ENCODE data around the gene SYT7.

The SYT7 gene

DNA sequence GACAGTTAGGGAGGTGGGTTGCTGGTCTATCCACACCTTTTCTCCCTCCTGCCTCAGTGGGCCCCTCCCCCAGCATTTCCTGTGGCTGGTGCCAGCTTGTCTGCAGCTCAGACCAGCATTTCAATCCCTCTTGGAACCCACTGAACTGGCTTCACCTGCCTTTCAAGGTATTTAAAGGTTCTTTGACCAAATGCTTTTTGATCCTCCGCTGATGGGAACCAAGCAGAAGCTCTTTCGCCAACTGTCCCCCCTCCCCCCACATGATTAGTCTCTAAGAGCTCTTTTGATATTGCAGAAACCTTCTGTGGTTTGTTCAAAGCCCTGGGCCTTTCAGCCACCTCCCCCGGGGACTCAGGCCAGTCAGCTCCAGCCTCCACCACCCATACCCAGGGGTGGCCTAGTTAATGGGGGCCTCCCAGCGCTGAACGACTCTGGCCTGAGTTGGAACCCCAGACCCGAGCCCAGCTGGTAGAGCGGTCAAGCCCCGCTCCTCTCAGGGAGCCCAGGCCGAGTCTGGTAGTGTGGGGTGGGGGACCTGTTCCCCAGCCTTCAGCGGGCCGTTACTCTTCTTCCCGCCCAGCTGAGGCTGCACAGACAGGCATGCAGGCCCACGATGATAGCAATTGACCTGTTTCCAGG is 6.0 kb upstream of the SYT7 start:
- no peak for DNase-seq

DNA sequence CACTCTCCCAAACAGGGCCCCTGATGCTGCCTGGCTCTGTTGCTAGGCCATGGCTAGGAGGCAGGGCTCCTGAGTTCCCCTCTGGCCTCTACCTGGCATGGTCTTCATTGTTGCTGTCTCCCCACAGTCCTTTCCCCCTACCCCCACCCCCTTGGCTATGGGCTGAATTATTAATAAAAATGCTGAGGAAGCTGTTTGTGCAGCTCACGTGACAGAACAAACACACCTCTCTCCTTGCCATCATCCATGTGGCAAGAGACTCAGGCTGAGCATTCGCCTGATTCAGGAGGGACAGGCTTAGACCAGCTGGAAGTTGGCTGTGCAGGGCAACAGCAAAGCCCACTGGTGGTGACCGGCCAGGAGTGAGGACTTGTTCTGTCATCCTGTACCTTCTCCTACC is 4.2 kb upstream of the SYT7 start:
- DNase-seq = no peak

DNA sequence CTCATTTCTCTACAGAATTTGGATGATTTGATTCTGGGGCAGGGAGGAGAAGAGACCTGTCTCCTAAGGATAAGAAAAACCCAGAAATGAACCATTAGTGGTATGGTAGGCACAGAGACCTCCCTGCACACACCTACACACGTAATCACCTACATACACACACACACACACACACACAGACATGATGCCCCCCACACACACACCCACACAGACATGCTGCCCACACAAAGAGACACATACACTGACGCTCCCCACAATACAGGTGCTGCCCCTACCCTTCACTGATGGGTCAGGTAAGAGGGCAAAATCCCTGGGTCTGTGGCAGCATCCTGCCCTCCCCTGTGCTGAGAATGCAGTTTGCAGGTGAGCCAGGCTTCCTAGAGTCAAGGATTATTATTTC is 1.1 kb upstream of the SYT7 start:
- no peak for DNase-seq

DNA sequence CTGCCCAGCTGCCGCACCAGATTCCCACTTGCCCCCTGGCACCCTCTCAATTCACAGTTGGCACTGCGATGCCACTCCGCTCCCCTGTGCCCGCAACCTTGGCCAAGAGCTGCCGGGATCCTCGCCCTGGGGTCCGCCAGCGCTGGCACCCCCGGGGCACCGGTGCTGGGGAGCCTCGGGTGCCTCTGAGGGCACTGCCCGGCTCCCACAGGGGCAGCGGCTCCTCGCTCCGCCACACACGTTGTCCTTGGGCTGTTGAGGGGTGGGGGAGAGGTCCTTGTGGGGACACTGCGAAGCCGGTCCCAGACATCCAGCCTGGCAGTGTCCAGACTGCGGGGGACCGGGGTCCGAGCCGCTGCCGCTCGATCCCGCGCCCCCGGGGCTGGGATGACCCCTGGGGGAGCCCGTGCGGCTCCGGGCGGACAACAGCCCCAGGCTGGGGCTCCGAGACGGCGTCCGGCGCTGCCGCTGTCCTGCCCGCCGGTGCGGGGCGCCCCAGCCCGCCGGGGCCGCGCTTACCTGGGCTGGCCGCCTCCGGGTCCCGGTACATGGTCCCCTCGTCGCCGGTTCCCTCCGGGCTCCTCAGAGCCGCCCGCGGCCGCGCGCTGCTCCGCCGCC is 496 bp downstream of the SYT7 start:
- no peak for DNase-seq

DNA sequence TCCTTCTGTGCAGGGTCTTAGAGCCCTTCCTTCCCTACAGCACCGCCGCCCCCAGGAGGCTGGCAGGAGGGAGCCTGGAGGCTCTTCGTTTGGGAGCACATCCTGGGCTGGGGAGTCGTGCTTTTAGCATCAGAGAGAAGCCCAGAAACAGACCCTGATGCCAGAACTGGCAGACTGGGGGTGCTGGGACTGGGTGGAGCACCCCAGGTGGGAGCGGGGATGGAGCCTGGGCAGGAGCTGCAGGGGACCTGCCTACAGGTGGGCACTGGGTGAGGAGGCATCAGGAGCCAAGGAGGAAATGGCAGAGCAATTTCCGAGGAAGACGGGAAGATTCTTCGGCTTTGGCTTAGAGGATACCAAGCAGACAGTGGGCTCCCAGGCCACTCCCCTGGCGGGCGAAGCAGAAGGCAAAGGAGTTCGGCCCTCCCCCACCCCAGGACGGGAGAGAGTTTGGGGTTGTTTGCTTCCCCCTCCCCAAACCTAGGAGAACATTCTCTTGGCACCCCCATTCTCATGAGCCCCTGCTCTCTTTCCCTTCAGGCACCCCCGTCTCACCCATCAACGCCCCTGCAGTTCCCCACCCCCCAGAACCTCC is 1.1 kb downstream of the SYT7 start:
- peak in 1 of 58 donors; percentile 16 for DNase-seq

DNA sequence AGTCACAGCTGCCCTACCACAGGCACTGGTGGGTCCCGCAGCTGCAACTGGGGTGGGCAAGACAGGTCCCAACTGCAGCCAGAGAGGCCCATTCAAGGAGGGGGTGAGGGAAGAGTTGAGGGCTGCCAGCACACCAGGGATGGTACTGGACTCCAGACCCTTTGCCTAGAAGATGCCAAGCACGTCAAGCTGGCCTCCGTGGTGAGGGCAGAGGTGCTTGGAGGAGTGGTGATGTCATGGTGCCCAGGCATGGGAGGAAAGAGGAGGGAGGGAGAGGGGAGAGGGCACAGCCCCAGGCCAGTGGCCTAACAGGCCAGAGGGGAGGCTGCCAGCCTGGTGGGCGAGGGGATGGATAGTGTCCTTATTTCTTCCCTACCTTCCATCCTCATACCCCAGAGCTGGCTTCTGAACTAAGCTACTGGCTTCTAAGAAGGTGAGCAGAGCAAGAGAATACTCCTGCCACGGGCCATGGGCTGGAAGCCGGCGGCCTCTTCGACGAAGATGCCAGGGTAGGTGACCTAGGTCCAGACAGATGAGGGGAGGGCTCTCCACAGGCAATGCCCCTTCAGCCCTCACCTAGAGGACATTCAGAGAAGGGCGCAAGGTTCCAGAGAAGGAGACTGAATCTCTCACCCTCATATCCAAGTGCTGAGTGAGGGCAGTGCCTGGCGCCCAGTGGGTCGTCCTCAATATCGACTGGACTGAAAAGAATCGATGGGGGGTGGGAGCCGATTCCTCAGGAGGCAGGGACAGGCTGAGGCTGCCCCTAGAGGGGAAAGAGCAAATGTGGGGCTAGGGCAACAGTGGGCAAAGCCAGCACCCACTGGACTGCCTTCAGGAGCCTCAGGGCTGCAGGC is 1.8 kb downstream of the SYT7 start:
- peak in 1 of 58 donors; percentile 37 for DNase-seq

DNA sequence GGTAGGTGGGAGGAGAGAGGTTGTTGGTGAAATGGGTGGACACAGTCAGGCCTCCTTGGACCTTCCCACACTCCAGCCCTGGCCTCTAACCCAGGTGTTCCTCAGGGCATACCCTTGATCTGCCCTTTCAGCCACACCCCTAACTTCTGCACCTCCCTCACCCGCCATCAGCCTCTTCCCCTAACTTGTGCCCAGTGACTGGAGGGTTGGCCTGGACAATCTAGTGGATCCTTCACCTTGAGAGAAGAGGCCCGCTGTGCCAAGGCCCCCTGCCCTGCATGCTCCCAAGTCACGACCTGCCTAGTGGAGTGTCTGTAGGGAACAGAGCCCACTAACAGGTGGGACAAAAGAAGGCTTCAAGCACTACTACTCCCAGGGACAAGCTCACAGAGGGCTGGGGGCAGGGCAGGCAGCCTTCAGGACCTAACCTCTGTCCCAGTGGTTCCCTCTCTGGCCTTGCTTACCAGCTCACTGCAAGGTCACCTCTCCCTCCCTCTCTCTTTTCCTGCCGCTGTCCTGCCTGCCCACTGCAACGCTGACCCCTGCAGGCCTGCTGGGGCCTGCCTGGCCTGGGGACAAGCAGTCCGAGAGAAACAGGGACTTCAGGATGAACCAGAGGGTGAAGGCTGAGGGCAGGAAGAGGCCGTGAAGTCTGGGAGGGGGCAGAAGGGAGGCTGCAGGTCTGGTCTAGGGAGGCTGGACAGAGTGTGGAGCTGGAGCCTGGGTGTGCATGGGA is 3.3 kb downstream of the SYT7 start:
- no peak for DNase-seq

DNA sequence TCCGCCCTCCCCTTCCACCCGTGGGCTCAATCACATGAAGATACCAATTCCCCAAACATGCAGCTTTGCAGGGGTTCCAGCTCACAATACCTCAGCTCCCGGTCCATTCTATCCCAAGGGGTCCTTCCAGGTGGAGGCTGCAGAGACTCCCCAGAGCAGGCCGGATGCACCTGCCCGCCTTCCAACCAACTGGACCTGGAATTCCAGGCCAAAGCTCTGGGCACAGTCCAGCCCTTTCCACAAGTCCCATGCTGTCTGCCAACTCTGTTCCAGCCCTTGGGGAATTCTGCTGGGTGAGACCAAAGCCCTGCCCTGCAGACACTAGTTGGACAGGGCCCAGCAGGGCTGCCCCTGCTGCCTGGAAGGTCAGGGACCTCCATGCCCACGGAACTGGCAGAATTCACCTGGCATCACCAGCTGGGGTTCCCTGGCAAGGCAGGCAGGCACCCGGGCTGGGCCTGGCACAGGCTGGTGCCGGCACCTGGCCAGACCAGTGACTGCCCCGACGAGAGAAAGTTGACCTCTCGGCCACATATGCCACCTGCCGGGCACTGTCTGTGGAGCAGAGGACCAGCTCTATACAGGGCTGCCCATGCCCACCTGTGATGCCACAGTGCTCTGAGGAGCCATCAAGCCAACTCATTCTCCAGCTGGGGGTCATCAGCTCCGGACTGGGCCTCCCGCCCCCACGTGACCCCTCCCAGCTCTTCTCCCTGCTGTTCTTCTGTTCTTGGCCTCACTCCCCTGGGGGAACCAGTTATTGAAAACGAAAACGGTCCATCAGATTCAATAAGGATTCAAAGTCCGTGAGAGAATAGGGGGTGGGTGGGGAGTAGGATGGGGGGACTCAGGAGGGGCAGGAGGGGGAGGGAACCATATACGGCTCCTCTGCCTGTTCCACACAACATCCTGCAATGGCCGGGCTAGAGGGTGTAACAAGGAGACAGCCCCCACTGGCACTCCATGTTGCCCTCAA is 4.7 kb downstream of the SYT7 start:
- DNase-seq = no peak

DNA sequence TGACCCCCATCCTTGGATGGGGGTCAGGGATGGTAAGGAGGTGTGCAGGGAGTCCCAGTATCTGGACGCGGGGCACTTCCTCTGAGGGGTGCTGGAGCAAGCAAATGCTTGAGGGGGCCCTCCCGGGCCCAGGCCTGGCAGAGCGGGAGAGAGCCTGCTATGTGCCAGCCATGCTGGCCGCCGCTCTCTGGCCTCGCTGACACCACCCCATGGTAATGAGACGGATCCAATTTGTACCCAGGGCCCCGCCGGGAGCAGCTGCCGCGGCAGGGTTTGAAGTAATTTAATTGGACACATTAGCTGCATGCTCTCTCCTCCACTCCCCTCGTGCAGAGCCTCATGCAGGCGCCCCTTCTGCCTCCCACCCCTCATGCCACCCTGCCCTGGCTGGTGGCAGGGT is 6.3 kb downstream of the SYT7 start:
- DNase-seq = no peak

DNA sequence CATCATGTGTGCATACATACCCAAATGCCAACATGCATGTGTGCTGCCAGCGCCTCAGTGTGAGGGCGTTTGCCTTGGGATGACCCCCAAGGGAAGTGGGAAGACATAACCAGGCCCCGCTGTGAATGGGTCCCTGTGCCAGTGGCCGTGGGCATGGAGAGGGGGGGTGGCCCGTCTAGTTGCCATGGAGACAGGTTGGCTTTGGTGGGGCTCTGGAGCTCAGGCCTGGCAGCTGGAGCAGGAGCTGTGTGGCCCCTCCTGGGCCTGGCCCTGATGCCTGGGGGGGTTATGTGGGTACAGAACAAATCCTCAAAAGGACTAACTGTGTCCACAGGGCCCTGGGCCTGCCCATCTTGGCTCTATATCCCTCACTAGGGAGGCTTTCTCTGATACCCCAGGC is 8.0 kb downstream of the SYT7 start:
- DNase-seq = no peak

DNA sequence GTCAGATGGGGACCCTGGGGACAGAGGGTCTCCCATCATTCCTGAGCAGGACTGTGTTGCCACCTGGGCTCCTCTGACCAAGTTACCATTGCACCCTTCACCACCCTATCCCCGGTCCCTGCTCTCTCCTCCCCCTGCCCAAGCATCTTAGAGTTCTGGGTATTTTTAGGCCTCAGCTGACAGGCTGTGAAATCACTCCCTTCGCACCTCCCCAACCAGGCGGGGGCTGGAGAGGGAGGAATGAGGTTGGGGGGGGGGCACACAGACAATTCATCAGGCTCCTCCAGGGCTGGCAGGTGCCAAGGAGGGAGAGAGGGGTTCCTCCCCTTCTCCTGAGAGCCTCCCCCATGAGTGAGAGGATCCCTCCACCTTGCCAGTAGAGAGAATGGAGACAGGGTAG is 9.0 kb downstream of the SYT7 start:
- peak in 22 of 58 donors; percentile 5 to 72 (median 40) for DNase-seq

DNA sequence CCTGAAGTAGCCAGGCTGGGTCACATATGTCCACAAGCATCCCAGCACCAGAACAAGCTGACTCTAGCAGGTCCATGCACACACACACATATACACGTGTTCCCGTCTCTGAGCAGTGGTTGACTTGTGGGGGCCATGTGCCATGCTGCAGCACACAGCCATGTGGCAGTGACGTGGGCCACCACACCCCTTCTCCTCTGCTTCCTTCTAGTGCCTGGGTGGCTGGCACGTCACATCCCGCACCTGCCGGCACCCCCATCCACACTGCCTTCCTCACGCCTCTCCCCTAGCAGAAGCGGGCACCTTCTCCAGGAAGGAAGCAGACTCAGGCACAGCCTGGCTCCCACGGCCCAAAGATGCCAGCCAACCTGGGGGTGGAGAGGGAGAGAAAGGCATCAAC is 9.5 kb downstream of the SYT7 start:
- DNase-seq = peak in 21 of 58 donors; percentile 30 to 77 (median 46)

DNA sequence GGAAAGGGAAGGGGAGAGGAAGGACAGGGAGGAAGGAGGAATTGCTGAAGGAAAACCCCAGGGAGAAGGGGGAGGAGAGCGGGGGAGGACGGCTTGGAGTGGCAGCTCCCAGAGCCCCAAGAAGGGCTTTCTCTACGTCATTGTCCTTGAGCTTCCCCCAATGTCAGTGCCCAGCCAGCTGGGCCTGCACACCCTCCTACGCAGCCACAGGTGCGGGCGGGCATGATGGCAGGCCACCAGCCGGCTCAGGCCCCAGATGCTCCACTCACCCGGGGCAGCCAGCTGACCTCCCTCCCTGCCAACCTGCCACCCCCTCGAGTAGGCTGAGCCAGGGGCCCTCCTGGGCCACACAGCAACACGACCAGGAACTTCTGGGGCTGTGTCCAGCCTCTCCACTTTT is 11.2 kb downstream of the SYT7 start:
- no peak for DNase-seq

DNA sequence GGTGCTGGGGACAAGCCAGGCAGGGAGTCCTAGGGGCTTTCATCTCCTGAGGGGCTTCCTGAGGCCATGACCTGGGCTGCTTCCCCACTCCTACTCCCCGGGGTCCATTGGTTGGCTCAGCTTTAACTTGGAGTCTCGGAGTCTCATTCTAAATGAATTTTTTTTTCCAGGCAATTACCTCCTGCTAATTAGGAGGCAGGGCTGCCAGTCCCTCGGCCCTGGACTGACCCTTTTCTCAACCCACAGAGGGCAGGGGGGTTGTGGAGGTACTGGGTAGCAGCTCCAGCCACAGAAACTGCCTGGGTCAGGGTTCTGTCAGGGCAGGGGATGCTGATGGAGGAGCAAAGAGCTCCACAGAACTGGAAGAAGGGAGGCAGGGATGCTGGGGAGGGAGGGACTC is 11.9 kb downstream of the SYT7 start:
- DNase-seq = no peak

DNA sequence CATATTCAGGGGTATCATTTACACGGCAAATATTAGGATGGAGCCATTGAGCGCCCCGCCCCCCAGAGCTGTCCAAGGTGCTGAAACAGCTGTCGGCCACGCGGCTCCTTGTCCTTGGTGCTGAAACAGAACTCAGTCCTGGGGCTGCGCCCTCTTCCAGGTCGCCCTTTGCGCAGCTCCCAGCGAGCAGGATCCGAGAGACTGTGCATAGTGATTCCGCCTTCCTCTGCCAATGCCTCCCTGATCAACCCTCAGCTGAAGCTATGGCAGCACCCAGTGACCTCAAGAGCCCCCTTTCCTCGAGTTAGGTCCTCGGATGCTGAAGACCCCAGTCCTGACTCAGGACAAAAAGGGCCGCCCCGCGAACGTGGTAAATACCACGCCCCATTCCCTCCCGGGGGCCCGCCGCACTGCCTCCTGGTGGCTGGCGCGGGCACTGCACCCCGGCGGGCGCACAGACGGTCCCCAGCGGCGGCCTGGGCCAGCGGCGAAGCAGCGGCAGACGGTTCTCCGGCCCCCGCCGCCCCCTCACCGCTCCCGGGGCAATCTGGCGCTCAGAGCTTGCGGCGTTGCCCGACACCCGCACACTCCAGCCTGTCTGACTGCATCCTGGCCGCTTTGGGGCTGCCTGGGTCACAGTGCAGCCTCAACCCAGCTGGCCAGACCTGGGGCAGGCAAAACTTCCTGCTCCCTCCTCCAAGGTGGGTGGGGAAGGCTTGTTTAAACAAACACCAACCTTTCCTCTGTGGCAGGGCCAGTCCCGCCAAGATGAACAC is 13.4 kb downstream of the SYT7 start:
- DNase-seq = peak in 35 of 58 donors; percentile 6 to 64 (median 35)

DNA sequence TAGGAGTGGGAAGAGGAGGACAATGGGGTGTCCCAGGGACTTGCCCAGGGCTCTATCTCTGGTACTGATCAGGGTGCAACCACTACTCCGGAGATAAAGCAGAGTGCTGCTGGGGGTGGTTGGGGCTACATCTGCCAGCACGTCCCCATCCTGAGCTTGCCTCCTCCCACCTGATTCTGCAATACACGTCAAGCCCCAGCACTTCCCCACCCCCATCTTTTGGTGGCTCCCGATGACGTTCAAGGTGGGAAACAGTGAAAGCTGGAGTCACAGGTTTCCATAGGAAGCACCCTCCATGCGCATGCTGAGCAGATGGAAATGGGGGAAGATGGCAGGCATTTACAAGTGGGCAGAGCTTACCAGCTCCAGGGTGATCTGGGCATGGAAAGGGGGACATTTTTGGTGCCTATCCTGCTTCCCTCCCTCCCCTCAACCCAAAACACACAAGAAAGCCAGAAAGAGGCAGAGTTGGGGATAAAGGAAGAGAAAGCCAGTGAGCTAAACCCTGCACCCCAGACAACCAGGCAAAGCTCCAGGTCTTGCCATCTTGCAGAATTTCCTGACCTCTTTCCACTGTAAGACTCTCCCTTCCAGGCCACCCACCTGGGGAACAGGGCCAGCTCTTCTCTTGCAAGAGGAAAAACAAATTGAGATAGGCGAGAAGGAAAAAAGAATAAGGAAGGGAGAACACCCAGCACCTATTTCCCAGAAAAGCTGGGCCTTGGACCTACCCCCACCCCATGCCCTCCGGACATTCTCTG is 15.8 kb downstream of the SYT7 start:
- peak in 12 of 58 donors; percentile 17 to 47 (median 28) for DNase-seq

DNA sequence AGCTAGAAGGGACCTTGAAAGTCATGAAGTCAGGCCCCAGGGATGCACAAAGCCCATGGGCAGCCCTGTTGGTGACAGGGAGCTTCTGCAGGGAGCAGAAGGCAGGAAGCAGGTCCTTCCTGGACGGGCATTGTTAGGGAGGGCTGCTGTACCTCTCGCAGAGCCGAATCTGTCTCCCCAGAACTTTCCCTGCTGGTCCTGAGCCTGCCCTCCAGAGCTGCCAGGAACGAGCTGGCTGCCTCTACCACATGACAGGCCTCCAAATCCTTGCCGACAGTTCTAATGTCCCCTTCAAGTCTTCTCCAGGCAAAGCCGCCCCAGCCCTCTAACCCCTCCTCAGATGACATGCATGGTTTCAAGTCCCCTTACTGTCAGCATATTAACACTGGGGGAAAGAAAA is 20.1 kb downstream of the SYT7 start:
- no peak for DNase-seq

DNA sequence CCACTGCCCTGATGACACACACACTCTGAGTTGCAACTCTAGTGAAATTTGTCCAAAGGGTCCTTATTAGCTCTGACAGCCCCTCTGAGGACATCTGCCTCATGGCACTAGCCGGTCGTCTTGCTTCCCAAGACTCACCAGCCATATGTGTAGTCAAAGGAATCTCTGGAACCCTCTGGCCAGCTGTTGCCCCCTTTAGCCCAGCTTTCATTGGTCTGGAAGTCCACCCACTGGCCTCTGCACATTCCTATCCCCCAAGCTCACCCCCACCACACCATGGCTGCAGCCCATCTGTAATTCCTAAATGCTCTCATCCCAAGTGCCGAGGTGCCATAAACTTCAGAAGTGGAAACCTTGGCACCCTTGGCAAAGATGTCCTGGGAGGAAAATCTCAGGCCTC is 24.3 kb downstream of the SYT7 start:
- DNase-seq = no peak

DNA sequence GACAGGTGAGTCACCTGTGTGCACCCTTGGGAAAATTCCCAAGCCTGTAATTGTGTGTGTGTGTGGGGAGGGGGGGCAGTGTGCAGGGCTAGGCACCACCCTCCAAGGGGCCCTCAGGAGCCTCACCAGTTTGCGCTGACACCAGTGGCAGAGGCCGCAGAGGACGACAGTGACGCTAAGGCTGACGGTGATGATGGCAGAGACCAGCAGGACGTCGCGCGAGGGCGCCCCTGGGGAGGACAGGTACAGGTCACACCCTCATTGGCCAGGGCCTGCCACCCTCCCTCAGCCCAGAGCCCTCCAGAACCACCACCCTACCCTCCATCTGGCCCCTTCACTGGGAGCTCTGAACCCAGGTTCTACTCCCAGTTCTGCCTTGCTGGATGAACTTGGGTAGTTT is 24.9 kb downstream of the SYT7 start:
- DNase-seq = no peak
